22Rv1 (cell line): ENCODE data around the gene TGFBR3.

Experiments
- CTCF ChIP-seq: fragments of 450-650 bp; IDR thresholded peaks from 2 replicates; pipeline ENCODE4 v1.5.1; 2017; ENCODE audit warnings: mild to moderate bottlenecking
- ZFX ChIP-seq: fragments of 450-650 bp; IDR thresholded peaks from 2 replicates; pipeline ENCODE4 v1.6.1; 2017; ENCODE audit warnings: antibody characterized with exemption, borderline replicate concordance

DNA sequence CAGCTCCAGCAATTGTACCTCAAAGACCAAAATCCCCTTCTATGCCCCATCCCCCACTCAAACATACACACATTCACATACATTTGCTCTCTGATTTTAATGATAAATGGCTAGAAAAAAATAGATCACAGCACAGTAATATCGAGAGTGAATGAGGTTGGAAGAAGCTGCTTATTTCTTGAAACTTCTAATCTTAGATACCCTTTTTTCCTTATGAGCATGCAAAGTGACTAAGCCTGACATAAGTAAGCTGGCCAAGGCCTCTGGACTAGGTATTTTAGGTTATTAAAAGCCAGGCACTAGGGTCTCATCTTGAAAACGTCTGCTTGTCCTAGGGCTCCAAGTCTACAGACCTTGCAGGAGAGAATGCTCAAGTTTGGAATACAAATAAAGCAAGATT lies 133.6 kb downstream of the TGFBR3 start:
- TF ChIP-seq CTCF = no peak
- no peak for TF ChIP-seq ZFX
